Measurements from ENCODE around the gene SRF. TPM values are rescaled to one million over a fixed set of nuclear protein-coding genes. Genes with fewer than 3 reads are reported as not detected.
"Not testable (repeated sequence)": the region's sequence is repeated elsewhere in the genome, so short reads cannot be mapped to it uniquely, and the experiment has no call there.

Gene SRF
- polyA plus RNA-seq, 2 donors, result 17.1 to 23.7 TPM

DNA sequence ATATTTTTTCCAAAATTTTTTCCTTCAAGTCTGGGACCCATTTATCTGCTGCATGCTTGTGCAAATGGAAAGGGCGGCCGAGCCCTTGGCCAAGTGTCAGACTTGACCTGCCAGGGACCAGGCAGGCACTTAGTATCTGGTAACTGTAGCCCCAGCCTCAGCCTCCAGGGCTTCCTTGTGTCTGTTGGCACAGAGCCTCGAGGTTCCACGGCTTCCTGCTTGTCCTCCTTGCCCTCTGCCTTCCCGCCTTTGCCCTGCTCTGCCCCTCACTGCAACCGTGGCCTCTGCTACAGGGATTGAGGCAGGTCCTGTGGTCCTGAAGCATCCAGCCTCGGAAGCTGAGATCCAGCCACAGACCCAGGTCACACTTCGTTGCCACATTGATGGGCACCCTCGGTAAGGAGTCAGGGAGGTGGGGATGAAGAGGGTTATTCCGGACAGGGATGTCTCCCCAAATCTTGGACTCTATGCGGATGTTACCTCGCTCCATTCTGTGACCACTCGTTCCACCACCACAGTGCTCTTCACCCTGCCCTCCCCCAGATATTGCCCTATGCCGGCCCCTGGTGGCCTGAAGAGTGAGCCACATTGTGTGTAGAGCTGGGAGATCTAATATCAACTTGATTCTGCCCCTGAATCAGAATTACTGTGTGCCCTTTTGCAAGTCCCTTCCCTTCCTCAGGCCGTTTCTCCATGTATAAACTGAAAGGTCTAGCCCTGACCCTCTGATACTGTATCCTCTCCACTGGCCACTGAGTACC lies 41.5 kb upstream of the SRF start:
- H3K27ac ChIP-seq (ENCODE audit: low read depth in 2 of 2, low read length in 1 of 2), result peak overlapping the region in 1 of 2 donors; percentile 0
- no peaks in the 10 kb centered on the region for H3K27me3 ChIP-seq (ENCODE audit: control insufficient read depth in 1 of 2, insufficient read depth in 2 of 2, low read length in 2 of 2)
- H3K4me1 ChIP-seq (ENCODE audit: control insufficient read depth in 2 of 2, insufficient read depth in 2 of 2, low read length in 1 of 2), result peaks cover 0 to 6% of the 10 kb centered on the region in 2 donors
- no peaks in the 10 kb centered on the region for H3K9me3 ChIP-seq (ENCODE audit: control insufficient read depth in 2 of 2, insufficient read depth in 1 of 2, low read depth in 1 of 2, low read length in 1 of 2)
- WGBS, 2 donors, result 49 to 57% methylated on average over 15 of the region's 15 CpGs
- peaks cover 0 to 4% of the 10 kb centered on the region in 2 donors for H3K36me3 ChIP-seq (ENCODE audit: control insufficient read depth in 2 of 2, insufficient read depth in 2 of 2, low read length in 1 of 2)
- no peak overlapping the region for H3K4me3 ChIP-seq (ENCODE audit: low read depth in 1 of 2, low read length in 2 of 2)

- Histone ChIP-seq H3K4me1 (ENCODE audit: control insufficient read depth in 2 of 2, insufficient read depth in 2 of 2, low read length in 1 of 2) (peaks cover 0 to 6% of the 10 kb centered on the region in 2 donors), H3K36me3 (ENCODE audit: control insufficient read depth in 2 of 2, insufficient read depth in 2 of 2, low read length in 1 of 2) (peaks cover 0 to 4% of the 10 kb centered on the region in 2 donors), H3K9me3 (ENCODE audit: control insufficient read depth in 2 of 2, insufficient read depth in 1 of 2, low read depth in 1 of 2, low read length in 1 of 2) (no peaks in the 10 kb centered on the region), H3K27me3 (ENCODE audit: control insufficient read depth in 1 of 2, insufficient read depth in 2 of 2, low read length in 2 of 2) (no peaks in the 10 kb centered on the region), H3K4me3 (ENCODE audit: low read depth in 1 of 2, low read length in 2 of 2) (no peak overlapping the region), H3K27ac (ENCODE audit: low read depth in 2 of 2, low read length in 1 of 2) (no peak overlapping the region)
- 92% methylated on average over 7 of the region's 7 CpGs for WGBS, 2 donors
Measured at GRCh38 chr6:43130429-43130828, 40.6 kb upstream of the SRF start.

DNA sequence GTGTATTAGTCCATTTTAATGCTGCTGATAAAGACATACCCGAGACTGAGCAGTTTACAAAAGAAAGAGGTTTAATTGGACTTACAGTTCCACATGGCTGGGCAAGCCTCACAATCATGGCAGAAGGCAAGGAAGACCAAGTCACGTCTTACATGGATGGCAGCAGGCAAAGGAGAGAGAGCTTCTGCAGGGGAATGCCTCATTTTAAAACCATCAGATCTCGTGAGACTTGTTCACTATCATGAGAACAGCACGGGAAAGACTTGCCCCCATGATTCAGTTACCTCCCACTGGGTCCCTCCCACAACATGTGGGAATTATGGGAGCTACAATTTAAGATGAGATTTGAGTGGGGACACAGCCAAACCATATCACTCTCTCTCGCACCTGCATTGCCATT lies 39.7 kb upstream of the SRF start:
- not testable (repeated sequence) for H3K36me3 ChIP-seq (ENCODE audit: control insufficient read depth in 2 of 2, insufficient read depth in 2 of 2, low read length in 1 of 2); H3K4me1 ChIP-seq (ENCODE audit: control insufficient read depth in 2 of 2, insufficient read depth in 2 of 2, low read length in 1 of 2); H3K9me3 ChIP-seq (ENCODE audit: control insufficient read depth in 2 of 2, insufficient read depth in 1 of 2, low read depth in 1 of 2, low read length in 1 of 2); H3K4me3 ChIP-seq (ENCODE audit: low read depth in 1 of 2, low read length in 2 of 2); H3K27ac ChIP-seq (ENCODE audit: low read depth in 2 of 2, low read length in 1 of 2); H3K27me3 ChIP-seq (ENCODE audit: control insufficient read depth in 1 of 2, insufficient read depth in 2 of 2, low read length in 2 of 2)
- 78 to 79% methylated on average over 5 of the region's 5 CpGs for WGBS, 2 donors

DNA sequence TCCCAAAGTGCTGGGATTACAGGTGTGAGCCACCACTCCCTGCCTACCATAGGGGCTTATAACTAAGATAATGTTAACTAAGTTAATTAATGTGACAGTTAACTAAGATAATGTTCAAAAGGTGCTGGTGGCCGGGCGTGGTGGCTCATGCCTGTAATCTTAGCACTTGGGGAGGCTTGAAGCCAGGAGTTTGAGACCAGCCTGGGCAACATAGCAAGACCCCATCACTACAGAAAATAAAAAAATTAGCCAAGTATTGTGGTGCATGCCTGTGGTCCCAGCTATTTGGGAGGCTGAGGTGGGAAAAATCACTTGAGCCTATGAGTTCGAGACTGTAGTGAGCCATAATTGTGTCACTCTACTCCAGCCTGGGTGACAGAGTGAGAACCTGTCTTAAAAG lies 32.8 kb upstream of the SRF start:
- whole genome bisulfite sequencing, 2 donors, result 93 to 97% methylated on average over 3 of the region's 3 CpGs
- Histone ChIP-seq H3K4me3 (ENCODE audit: low read depth in 1 of 2, low read length in 2 of 2) (no peak overlapping the region), H3K27ac (ENCODE audit: low read depth in 2 of 2, low read length in 1 of 2) (no peak overlapping the region), H3K36me3 (ENCODE audit: control insufficient read depth in 2 of 2, insufficient read depth in 2 of 2, low read length in 1 of 2) (peaks cover 0 to 1% of the 10 kb centered on the region in 2 donors), H3K27me3 (ENCODE audit: control insufficient read depth in 1 of 2, insufficient read depth in 2 of 2, low read length in 2 of 2) (no peaks in the 10 kb centered on the region), H3K9me3 (ENCODE audit: control insufficient read depth in 2 of 2, insufficient read depth in 1 of 2, low read depth in 1 of 2, low read length in 1 of 2) (no peaks in the 10 kb centered on the region), H3K4me1 (ENCODE audit: control insufficient read depth in 2 of 2, insufficient read depth in 2 of 2, low read length in 1 of 2) (peaks cover 0 to 2% of the 10 kb centered on the region in 2 donors)

- not testable (repeated sequence) for H3K36me3 ChIP-seq (ENCODE audit: control insufficient read depth in 2 of 2, insufficient read depth in 2 of 2, low read length in 1 of 2); H3K4me3 ChIP-seq (ENCODE audit: low read depth in 1 of 2, low read length in 2 of 2)
- 83 to 88% methylated on average over 11 of the region's 11 CpGs for WGBS, 2 donors
Measured at GRCh38 chr6:43139973-43140372, 31.1 kb upstream of the SRF start.

DNA sequence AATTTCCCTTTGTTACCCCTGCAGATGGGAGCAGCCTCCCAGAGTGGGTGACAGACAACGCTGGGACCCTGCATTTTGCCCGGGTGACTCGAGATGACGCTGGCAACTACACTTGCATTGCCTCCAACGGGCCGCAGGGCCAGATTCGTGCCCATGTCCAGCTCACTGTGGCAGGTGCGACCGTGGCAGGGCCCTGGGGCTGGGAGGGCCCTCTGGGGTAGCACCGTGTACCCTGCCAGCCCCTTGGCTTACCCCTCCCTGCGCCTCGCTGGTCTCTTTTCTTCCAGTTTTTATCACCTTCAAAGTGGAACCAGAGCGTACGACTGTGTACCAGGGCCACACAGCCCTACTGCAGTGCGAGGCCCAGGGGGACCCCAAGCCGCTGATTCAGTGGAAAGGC lies 29.4 kb upstream of the SRF start:
- Histone ChIP-seq H3K4me3 (ENCODE audit: low read depth in 1 of 2, low read length in 2 of 2) (no peak overlapping the region), H3K27ac (ENCODE audit: low read depth in 2 of 2, low read length in 1 of 2) (no peak overlapping the region), H3K9me3 (ENCODE audit: control insufficient read depth in 2 of 2, insufficient read depth in 1 of 2, low read depth in 1 of 2, low read length in 1 of 2) (no peaks in the 10 kb centered on the region), H3K4me1 (ENCODE audit: control insufficient read depth in 2 of 2, insufficient read depth in 2 of 2, low read length in 1 of 2) (peaks cover 0 to 2% of the 10 kb centered on the region in 2 donors), H3K36me3 (ENCODE audit: control insufficient read depth in 2 of 2, insufficient read depth in 2 of 2, low read length in 1 of 2) (peaks cover 0 to 8% of the 10 kb centered on the region in 2 donors), H3K27me3 (ENCODE audit: control insufficient read depth in 1 of 2, insufficient read depth in 2 of 2, low read length in 2 of 2) (no peaks in the 10 kb centered on the region)
- 84 to 87% methylated on average over 16 of the region's 16 CpGs for WGBS, 2 donors

More at GRCh38 chr6:43139973-43140372, 31.1 kb upstream of the SRF start:
- not testable (repeated sequence) for H3K27me3 ChIP-seq (ENCODE audit: control insufficient read depth in 1 of 2, insufficient read depth in 2 of 2, low read length in 2 of 2); H3K27ac ChIP-seq (ENCODE audit: low read depth in 2 of 2, low read length in 1 of 2); H3K9me3 ChIP-seq (ENCODE audit: control insufficient read depth in 2 of 2, insufficient read depth in 1 of 2, low read depth in 1 of 2, low read length in 1 of 2); H3K4me1 ChIP-seq (ENCODE audit: control insufficient read depth in 2 of 2, insufficient read depth in 2 of 2, low read length in 1 of 2)

- no peaks in the 10 kb centered on the region for H3K27me3 ChIP-seq (ENCODE audit: control insufficient read depth in 1 of 2, insufficient read depth in 2 of 2, low read length in 2 of 2)
- H3K4me3 ChIP-seq (ENCODE audit: low read depth in 1 of 2, low read length in 2 of 2), result no peak overlapping the region
- peaks cover 0 to 2% of the 10 kb centered on the region in 2 donors for H3K4me1 ChIP-seq (ENCODE audit: control insufficient read depth in 2 of 2, insufficient read depth in 2 of 2, low read length in 1 of 2)
- H3K9me3 ChIP-seq (ENCODE audit: control insufficient read depth in 2 of 2, insufficient read depth in 1 of 2, low read depth in 1 of 2, low read length in 1 of 2), result no peaks in the 10 kb centered on the region
- 71 to 73% methylated on average over 14 of the region's 14 CpGs for WGBS, 2 donors
- H3K27ac ChIP-seq (ENCODE audit: low read depth in 2 of 2, low read length in 1 of 2), result no peak overlapping the region
- H3K36me3 ChIP-seq (ENCODE audit: control insufficient read depth in 2 of 2, insufficient read depth in 2 of 2, low read length in 1 of 2), result peaks cover 0 to 8% of the 10 kb centered on the region in 2 donors
Measured at GRCh38 chr6:43142101-43142500, 29.0 kb upstream of the SRF start.

- Histone ChIP-seq H3K27me3 (ENCODE audit: control insufficient read depth in 1 of 2, insufficient read depth in 2 of 2, low read length in 2 of 2) (no peaks in the 10 kb centered on the region), H3K27ac (ENCODE audit: low read depth in 2 of 2, low read length in 1 of 2) (peak overlapping the region in 1 of 2 donors; percentile 24), H3K9me3 (ENCODE audit: control insufficient read depth in 2 of 2, insufficient read depth in 1 of 2, low read depth in 1 of 2, low read length in 1 of 2) (no peaks in the 10 kb centered on the region), H3K4me3 (ENCODE audit: low read depth in 1 of 2, low read length in 2 of 2) (no peak overlapping the region), H3K4me1 (ENCODE audit: control insufficient read depth in 2 of 2, insufficient read depth in 2 of 2, low read length in 1 of 2) (peaks cover 0 to 2% of the 10 kb centered on the region in 2 donors), H3K36me3 (ENCODE audit: control insufficient read depth in 2 of 2, insufficient read depth in 2 of 2, low read length in 1 of 2) (peaks cover 0 to 8% of the 10 kb centered on the region in 2 donors)
- WGBS, 2 donors, result 11 to 12% methylated on average over 25 of the region's 25 CpGs
Measured at GRCh38 chr6:43143235-43144128, 27.6 kb upstream of the SRF start.

DNA sequence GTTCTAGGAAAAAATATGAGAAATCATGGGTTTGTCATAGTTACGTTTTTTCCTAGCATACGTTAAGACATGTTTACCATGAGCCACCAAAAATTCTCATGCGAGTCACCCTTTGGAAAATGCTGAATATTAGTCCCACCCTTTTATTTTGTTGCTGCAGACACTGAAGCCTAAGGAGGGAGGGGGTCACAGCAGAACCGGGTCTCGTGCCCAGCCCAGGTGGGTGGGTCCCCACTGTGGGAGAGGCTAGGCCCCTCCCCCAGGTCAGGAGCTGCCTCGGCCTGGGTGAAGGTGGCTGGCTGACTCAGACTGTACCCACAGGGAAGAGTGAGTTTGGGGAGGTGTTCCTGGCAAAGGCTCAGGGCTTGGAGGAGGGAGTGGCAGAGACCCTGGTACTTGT lies 26.2 kb upstream of the SRF start:
- peaks cover 0 to 6% of the 10 kb centered on the region in 2 donors for H3K36me3 ChIP-seq (ENCODE audit: control insufficient read depth in 2 of 2, insufficient read depth in 2 of 2, low read length in 1 of 2)
- no peak overlapping the region for H3K27ac ChIP-seq (ENCODE audit: low read depth in 2 of 2, low read length in 1 of 2)
- H3K4me3 ChIP-seq (ENCODE audit: low read depth in 1 of 2, low read length in 2 of 2), result no peak overlapping the region
- no peaks in the 10 kb centered on the region for H3K9me3 ChIP-seq (ENCODE audit: control insufficient read depth in 2 of 2, insufficient read depth in 1 of 2, low read depth in 1 of 2, low read length in 1 of 2)
- 53 to 67% methylated on average over 6 of the region's 6 CpGs for WGBS, 2 donors
- no peaks in the 10 kb centered on the region for H3K4me1 ChIP-seq (ENCODE audit: control insufficient read depth in 2 of 2, insufficient read depth in 2 of 2, low read length in 1 of 2)
- no peaks in the 10 kb centered on the region for H3K27me3 ChIP-seq (ENCODE audit: control insufficient read depth in 1 of 2, insufficient read depth in 2 of 2, low read length in 2 of 2)

All from esophagus (tissue), 2 donors.